Occipital lobe (tissue), 2 donors: ENCODE data around the gene DDX31. TPM values are rescaled to one million over a fixed set of nuclear protein-coding genes. Genes with fewer than 3 reads are reported as not detected.

Source experiments
- DNase-seq: peaks from one replicate; lab custom pipeline; 2025; lab: John Stamatoyannopoulos, UW
- total RNA-seq: library from RNA; depleted of rRNA; stranded (reverse); fragments of >200 nt; gene quantifications from one replicate; pipeline ENCODE4 v1.2.3, GENCODE V29; 2014

The DDX31 gene
- total RNA-seq, 1 donor from 2014 or later: 7.3 TPM

- no peak for DNase-seq
These were observed 3.6 kb upstream of the DDX31 start for GRCh38 chr9:132673355-132673754.

DNA sequence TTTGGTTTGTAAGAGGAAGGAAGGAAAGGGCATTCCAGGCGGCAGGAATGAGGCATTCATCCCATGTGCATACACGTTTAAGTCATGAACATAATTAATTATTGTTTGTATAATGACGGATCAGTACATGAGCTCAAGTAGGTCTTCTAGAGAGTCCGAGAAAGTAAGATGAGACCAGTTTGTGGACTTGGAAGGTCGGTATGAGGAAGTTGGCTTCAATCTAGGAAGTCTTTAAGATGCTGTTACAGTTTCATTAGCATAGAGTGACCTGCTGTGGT is 2.6 kb upstream of the DDX31 start:
- DNase-seq: no peak

- DNase-seq: no peak
These were observed 2.0 kb upstream of the DDX31 start for GRCh38 chr9:132671620-132672412.

DNA sequence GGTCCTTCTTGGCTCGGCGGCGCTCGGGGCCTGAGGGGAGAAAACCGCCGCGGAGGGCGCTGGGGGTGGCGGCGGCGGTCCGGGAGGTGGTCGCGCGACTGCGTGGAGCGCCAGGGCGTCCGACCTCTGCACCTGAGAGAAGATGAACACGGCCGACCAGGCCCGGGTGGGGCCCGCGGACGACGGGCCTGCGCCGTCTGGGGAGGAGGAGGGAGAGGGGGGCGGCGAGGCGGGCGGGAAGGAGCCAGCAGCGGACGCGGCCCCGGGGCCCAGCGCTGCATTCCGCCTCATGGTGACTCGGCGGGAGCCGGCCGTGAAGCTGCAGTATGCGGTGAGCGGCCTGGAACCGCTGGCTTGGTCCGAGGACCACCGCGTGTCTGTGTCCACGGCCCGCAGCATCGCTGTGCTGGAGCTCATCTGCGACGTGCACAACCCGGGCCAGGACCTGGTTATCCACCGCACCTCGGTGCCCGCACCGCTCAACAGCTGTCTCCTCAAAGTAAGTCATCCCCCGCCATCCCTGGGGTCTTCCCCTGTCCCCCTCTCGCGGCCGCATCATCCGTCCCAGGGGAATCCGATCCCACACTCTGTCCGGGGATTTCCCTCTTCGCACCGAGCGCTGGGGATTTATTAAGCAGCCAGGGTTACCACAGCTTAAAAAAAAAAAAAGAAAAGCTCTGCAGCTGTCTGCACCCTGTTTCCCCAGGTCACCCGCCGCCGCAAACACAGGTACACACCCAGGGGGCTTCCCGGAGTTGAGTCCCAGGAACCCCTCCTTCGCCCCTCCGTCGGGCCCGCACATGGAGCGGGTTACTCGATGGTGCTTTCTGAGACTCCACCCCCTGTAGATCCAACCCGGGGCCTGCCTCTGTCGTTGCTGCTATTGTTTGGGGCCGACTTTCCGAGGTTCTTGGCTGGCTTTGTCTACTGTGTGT is 941 bp upstream of the DDX31 start, which contains the start of gene GTF3C4:
Gene GTF3C4, plus strand, starts transcription at position 8 of the 935 bp plus-strand sequence. Its CDS starts 135 bp downstream, at position 143.
- DNase-seq: no peak

DNA sequence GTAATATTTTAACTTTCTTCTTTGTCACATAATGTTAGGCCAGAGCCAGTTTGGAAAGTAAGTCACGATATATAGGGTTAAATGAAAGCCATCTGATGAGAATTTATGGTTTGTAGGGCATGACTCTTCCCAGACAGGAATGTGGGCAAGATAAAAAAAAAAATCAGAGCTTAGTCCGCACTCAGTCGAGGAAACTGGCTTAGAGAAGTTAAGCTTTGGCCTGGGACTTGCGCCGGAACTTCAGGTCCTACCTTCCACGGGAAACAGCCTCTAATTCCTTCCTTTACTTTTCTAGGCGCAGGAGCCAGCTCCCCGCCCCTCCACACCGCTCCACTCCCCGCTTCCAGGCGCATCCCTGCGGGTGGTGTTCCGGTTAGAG is 475 bp downstream of the DDX31 start:
- DNase-seq: no peak

GRCh38 chr9:132663851-132664250 is 5.9 kb downstream of the DDX31 start:
- DNase-seq: no peak

GRCh38 chr9:132663117-132663516 is 6.7 kb downstream of the DDX31 start:
- no peak for DNase-seq

DNA sequence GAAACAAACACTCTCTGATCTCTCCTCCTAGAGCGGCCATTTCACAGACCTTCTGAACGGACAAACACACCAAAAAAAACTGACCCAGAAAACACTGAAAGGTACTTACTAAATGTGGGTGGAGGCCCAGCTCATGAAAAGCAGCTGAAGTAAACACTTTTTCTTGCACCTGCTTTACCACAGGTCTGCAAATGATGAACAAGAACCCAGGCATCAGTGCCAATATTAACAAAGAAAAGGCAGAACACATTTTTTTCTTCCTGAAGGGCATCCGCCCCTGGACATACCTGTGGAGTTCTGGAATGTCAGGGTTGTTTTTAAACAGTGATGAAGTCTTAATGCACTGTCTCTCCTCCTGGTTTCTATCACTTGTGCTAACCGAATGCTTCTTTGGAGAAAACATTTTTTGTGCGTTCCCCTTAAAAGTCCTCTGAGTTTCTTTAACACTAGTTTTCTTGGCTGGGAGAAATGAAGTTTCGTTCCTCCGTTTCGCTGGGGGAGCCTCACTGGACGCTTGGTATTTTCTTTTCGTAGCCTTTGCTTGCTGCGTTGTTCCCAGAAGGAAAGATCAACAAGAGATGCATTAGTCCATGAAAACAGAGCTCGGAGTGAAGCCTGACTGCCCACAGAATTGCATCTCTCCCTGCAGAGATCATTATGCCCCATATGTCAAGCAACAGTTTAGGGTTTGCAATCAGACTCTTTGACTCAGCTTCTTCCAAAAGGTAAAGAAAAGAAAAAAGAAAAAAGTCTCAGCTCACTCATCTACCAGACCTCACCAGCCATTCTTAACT is 7.4 kb downstream of the DDX31 start:
- no peak for DNase-seq

DNA sequence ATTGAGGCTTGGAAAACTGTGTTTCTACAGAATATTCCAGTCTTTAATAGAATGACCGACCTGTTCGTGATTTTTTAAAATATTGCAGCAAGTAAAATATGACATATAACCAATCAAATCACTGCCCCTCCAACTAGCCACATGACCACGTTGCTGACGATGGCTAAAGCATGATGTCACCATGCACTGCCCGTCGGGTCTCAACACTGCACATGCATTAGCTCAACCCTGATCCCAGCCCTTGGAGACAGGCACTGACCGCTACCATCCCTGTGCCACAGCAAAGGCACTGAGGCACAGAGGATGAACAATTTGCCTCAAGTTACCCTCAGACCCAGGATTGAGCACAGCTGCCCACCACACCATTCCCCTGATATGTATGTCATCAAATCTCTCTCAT is 13.5 kb downstream of the DDX31 start:
- no peak for DNase-seq

GRCh38 chr9:132651259-132651658 is 18.5 kb downstream of the DDX31 start:
- DNase-seq: no peak

- no peak for DNase-seq
These were observed 21.1 kb downstream of the DDX31 start for GRCh38 chr9:132648685-132649084.

DNA sequence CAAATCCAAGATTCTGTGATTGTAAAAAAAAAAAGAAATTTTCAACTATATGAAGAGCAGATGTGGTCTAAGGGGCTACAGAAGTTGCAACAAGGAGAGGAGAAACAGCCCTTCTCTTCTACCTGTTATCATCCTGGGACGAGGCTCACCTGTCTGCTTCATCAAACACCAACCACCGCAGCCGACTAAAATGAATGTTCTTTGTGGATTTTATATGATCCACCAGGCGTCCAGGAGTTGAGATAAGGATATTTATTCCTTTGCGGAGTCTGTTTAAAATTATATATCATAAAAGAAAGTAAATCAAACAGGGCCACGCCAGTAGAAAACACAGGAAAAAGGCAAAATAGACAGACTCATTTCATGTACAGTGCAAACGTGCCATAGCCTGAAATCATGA is 21.5 kb downstream of the DDX31 start:
- no peak for DNase-seq

- no peak for DNase-seq
These were observed 22.0 kb downstream of the DDX31 start for GRCh38 chr9:132647806-132648205.

GRCh38 chr9:132647355-132647754 is 22.4 kb downstream of the DDX31 start:
- no peak for DNase-seq

GRCh38 chr9:132646726-132647125 is 23.1 kb downstream of the DDX31 start:
- DNase-seq: no peak

- no peak for DNase-seq
These were observed 24.1 kb downstream of the DDX31 start for GRCh38 chr9:132645711-132646110.

DNA sequence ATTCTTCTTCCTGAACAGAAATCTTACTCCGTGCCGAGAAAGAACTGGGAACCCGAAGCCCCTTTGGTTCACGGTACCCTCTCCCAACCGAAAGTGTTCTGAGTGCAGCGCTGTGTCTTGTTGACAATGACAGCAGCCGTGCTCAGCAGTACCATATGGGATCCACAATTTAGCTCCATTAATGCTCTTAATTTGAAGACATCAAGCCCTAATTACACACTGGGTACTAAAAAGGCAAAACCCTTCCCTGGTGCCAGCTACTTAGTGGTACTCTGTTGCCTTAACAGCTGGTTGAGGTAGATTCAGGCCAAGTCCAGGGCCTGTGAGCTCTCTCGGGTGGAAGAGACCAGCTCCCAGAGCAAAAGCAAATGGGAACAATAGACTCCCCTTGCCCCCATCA is 24.5 kb downstream of the DDX31 start:
- DNase-seq: no peak

- DNase-seq: no peak
These were observed 25.5 kb downstream of the DDX31 start for GRCh38 chr9:132644251-132644650.

GRCh38 chr9:132641216-132641615 is 28.6 kb downstream of the DDX31 start:
- DNase-seq: no peak

GRCh38 chr9:132639322-132639721 is 30.5 kb downstream of the DDX31 start:
- no peak for DNase-seq

GRCh38 chr9:132638240-132638639 is 31.5 kb downstream of the DDX31 start:
- no peak for DNase-seq

DNA sequence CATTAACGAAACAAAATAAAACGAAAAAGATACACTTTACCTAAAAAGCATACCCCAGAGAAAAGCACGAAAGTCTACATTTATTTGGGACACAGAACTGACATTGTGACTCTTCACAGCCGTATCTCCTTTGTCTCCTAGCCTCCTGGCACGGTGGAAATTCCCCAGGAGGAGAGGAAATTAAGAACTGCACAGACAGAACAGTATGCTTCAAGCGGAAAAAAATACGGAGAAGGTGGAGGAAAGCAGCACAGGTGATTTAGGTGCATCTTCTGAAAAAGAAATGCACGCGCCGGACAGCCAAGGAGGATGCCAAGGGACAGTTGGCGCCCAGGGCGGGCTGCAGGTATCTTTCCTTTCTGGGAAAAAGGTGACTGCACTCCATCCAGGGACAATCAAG is 32.0 kb downstream of the DDX31 start:
- no peak for DNase-seq
